Smooth muscle cell (in vitro differentiated cells): ENCODE results near the gene LRRC25. TPM values are rescaled to one million over a fixed set of nuclear protein-coding genes. Genes with fewer than 3 reads are reported as not detected.

Experiments used
- DNase-seq: peaks from one replicate; lab custom pipeline; 2025; ENCODE audit not compliant: unreplicated experiment; lab: John Stamatoyannopoulos, UW
- H2AFZ ChIP-seq: fragments of 200-600 bp; sonication (generic); 2 replicates; pipeline ENCODE4 v1.6.0; 2016; ENCODE audit warnings: antibody characterized with exemption, low read depth, mild to moderate bottlenecking
- H3F3A ChIP-seq: fragments of 200-600 bp; sonication (generic); 2 replicates; pipeline ENCODE4 v1.6.0; 2017; ENCODE audit warnings: antibody characterized with exemption, low read depth
- H3K27ac ChIP-seq: fragments of 200-600 bp; sonication (generic); 2 replicates; pipeline ENCODE4 v1.5.1; 2016; ENCODE audit warnings: low read depth, mild to moderate bottlenecking
- H3K27me3 ChIP-seq: fragments of 200-600 bp; sonication (generic); 2 replicates; pipeline ENCODE4 v1.6.1; 2016; ENCODE audit warnings: low read depth, mild to moderate bottlenecking
- H3K36me3 ChIP-seq: fragments of 200-600 bp; sonication (generic); 2 replicates; pipeline ENCODE4 v1.5.1; 2016; ENCODE audit warnings: low read depth
- H3K4me1 ChIP-seq: fragments of 200-600 bp; sonication (generic); 2 replicates; pipeline ENCODE4 v1.5.1; 2016; ENCODE audit warnings: low read depth
- H3K4me2 ChIP-seq: fragments of 200-600 bp; sonication (generic); 2 replicates; pipeline ENCODE4 v1.6.0; 2016; ENCODE audit warnings: mild to moderate bottlenecking
- H3K4me3 ChIP-seq: fragments of 200-600 bp; sonication (generic); 2 replicates; pipeline ENCODE4 v1.5.1; 2016; ENCODE audit warnings: mild to moderate bottlenecking
- H3K79me2 ChIP-seq: fragments of 200-600 bp; sonication (generic); 2 replicates; pipeline ENCODE4 v1.6.0; 2016; ENCODE audit warnings: low read depth, mild to moderate bottlenecking
- H3K9ac ChIP-seq: fragments of 200-600 bp; sonication (generic); 2 replicates; pipeline ENCODE4 v1.6.0; 2016; ENCODE audit warnings: low read depth
- H3K9me3 ChIP-seq: fragments of 200-600 bp; sonication (generic); replicated peaks from 2 replicates; pipeline ENCODE4 v1.5.1; 2016; ENCODE audit warnings: low read depth
- H4K20me1 ChIP-seq: fragments of 200-600 bp; sonication (generic); 2 replicates; pipeline ENCODE4 v1.6.0; 2016; ENCODE audit warnings: low read depth
- CTCF ChIP-seq: fragments of 200-600 bp; sonication (generic); IDR thresholded peaks from 2 replicates; pipeline ENCODE4 v1.5.1; 2017; ENCODE audit warnings: borderline replicate concordance, mild to moderate bottlenecking, antibody characterized with exemption; ENCODE audit not compliant: insufficient read depth, poor library complexity, severe bottlenecking
- WGBS: methylation state at CpG from one replicate; pipeline ENCODE4 v1.1.7; 2016; ENCODE audit warnings: low lambda C conversion rate; 5-methylcytosine and 5-hydroxymethylcytosine counted together
- polyA plus RNA-seq: library from polyadenylated mRNA; unstranded; fragments of >200 nt; fragmentation: Nextera tagmentation; extraction: Ambion mirVana; gene quantifications from 2 replicates; pipeline ENCODE4 v1.2.1, GENCODE V29; 2016
- total RNA-seq: library from RNA; depleted of rRNA; stranded (reverse); fragments of >200 nt; gene quantifications from 2 replicates; pipeline ENCODE4 v1.2.3, GENCODE V29; 2014

LRRC25 gene
- total and polyA plus RNA-seq, 2 experiments from 2014 or later: 0.34 TPM; not detected in 1

- Histone ChIP-seq H3F3A (peaks cover 7% of the 10 kb centered on the region), H3K27me3 (no peaks in the 10 kb centered on the region), H4K20me1 (peaks cover 49% of the 10 kb centered on the region), H2AFZ (no peak overlapping the region), H3K4me3 (peak overlapping the region; percentile 52), H3K9ac (peak overlapping the region; percentile 53), H3K27ac (no peak overlapping the region), H3K4me2 (peak overlapping the region; percentile 82), H3K79me2 (peaks cover 36% of the 10 kb centered on the region), H3K9me3 (no peaks in the 10 kb centered on the region), H3K36me3 (no peaks in the 10 kb centered on the region), H3K4me1 (peaks cover 25% of the 10 kb centered on the region)
- WGBS: 8% methylated on average over 34 of the region's 97 CpGs
- no peak for TF ChIP-seq CTCF
- no peak for DNase-seq
Measured at GRCh38 chr19:18419699-18420460, 22.5 kb upstream of the LRRC25 start.

- H2AFZ ChIP-seq: no peak within 1 kb of the TSS
- peak; percentile 30 for TF ChIP-seq CTCF
- peak within 1 kb of the TSS; percentile 82 for H3K4me2 ChIP-seq
- peaks cover 20% of the 10 kb centered on the region for H3K4me1 ChIP-seq
- H4K20me1 ChIP-seq: peaks cover 42% of the 10 kb centered on the region
- peak within 1 kb of the TSS; percentile 99 for H3K27ac ChIP-seq
- peaks cover 30% of the 10 kb centered on the region for H3K79me2 ChIP-seq
- H3K36me3 ChIP-seq: no peaks in the 10 kb centered on the region
- H3K27me3 ChIP-seq: no peaks in the 10 kb centered on the region
- H3F3A ChIP-seq: peaks cover 7% of the 10 kb centered on the region
- peak within 1 kb of the TSS; percentile 52 for H3K4me3 ChIP-seq
- peak within 1 kb of the TSS; percentile 53 for H3K9ac ChIP-seq
- WGBS: 2% methylated on average over 31 of the region's 80 CpGs
- no peak for DNase-seq
- H3K9me3 ChIP-seq: no peaks in the 10 kb centered on the region
Measured at GRCh38 chr19:18419195-18419698, 21.8 kb upstream of the LRRC25 start, which contains the start of gene SSBP4. TSS of gene SSBP4 (plus strand) at chr19:18419398. CDS start at chr19:18419649, 251 bp downstream.

- Histone ChIP-seq H3K4me1 (peaks cover 14% of the 10 kb centered on the region), H3K4me3 (peak overlapping the region; percentile 52), H3F3A (peaks cover 7% of the 10 kb centered on the region), H3K4me2 (peak overlapping the region; percentile 82), H3K27me3 (no peaks in the 10 kb centered on the region), H2AFZ (no peak overlapping the region), H3K79me2 (peaks cover 24% of the 10 kb centered on the region), H3K9ac (no peak overlapping the region), H3K36me3 (no peaks in the 10 kb centered on the region), H3K9me3 (no peaks in the 10 kb centered on the region), H4K20me1 (peaks cover 36% of the 10 kb centered on the region), H3K27ac (peak overlapping the region; percentile 99)
- no peak for TF ChIP-seq CTCF
- DNase-seq: peak; percentile 43
- WGBS: 27% methylated on average over 37 of the region's 39 CpGs
Measured at GRCh38 chr19:18418483-18419194, 21.2 kb upstream of the LRRC25 start.
